Measurements from ENCODE around the gene AP5B1.

The AP5B1 gene

GRCh38 chr11:65814131-65814985 lies 33.6 kb upstream of the AP5B1 start:
- no peaks in the 10 kb centered on the region for H3K27me3 ChIP-seq (ENCODE audit: control insufficient read depth, insufficient read depth, low read length)
- no peak overlapping the region for H3K4me3 ChIP-seq (ENCODE audit: low read length)
- WGBS (ENCODE audit: insufficient coverage, insufficient read length) = no CpG with 5 or more reads among the region's 18 CpGs
- no peak overlapping the region for H3K27ac ChIP-seq (ENCODE audit: low read length)
- H3K36me3 ChIP-seq (ENCODE audit: control insufficient read depth, insufficient read depth, low read length) = no peaks in the 10 kb centered on the region
- DNase-seq (ENCODE audit: low read depth, low spot score) = no peak
- H3K9me3 ChIP-seq (ENCODE audit: control insufficient read depth, insufficient read depth, low read length) = no peaks in the 10 kb centered on the region
- H3K4me1 ChIP-seq (ENCODE audit: control insufficient read depth, insufficient read depth, low read length) = no peaks in the 10 kb centered on the region

GRCh38 chr11:65811764-65812475 lies 31.1 kb upstream of the AP5B1 start:
- H3K4me3 ChIP-seq (ENCODE audit: low read length) = no peak overlapping the region
- no peaks in the 10 kb centered on the region for H3K4me1 ChIP-seq (ENCODE audit: control insufficient read depth, insufficient read depth, low read length)
- H3K36me3 ChIP-seq (ENCODE audit: control insufficient read depth, insufficient read depth, low read length) = no peaks in the 10 kb centered on the region
- no peak for DNase-seq (ENCODE audit: low read depth, low spot score)
- no peaks in the 10 kb centered on the region for H3K9me3 ChIP-seq (ENCODE audit: control insufficient read depth, insufficient read depth, low read length)
- no peak overlapping the region for H3K27ac ChIP-seq (ENCODE audit: low read length)
- no peaks in the 10 kb centered on the region for H3K27me3 ChIP-seq (ENCODE audit: control insufficient read depth, insufficient read depth, low read length)
- no CpG with 5 or more reads among the region's 19 CpGs for WGBS (ENCODE audit: insufficient coverage, insufficient read length)

- WGBS (ENCODE audit: insufficient coverage, insufficient read length) = no CpG with 5 or more reads among the region's 23 CpGs
- Histone ChIP-seq H3K4me1 (ENCODE audit: control insufficient read depth, insufficient read depth, low read length) (no peaks in the 10 kb centered on the region), H3K27ac (ENCODE audit: low read length) (no peak overlapping the region), H3K9me3 (ENCODE audit: control insufficient read depth, insufficient read depth, low read length) (no peaks in the 10 kb centered on the region), H3K27me3 (ENCODE audit: control insufficient read depth, insufficient read depth, low read length) (no peaks in the 10 kb centered on the region), H3K36me3 (ENCODE audit: control insufficient read depth, insufficient read depth, low read length) (no peaks in the 10 kb centered on the region), H3K4me3 (ENCODE audit: low read length) (no peak overlapping the region)
- DNase-seq (ENCODE audit: low read depth, low spot score) = no peak
These were observed 29.5 kb upstream of the AP5B1 start for GRCh38 chr11:65810046-65810868.

- Histone ChIP-seq H3K9me3 (ENCODE audit: control insufficient read depth, insufficient read depth, low read length) (no peaks in the 10 kb centered on the region), H3K4me3 (ENCODE audit: low read length) (no peak overlapping the region), H3K27me3 (ENCODE audit: control insufficient read depth, insufficient read depth, low read length) (no peaks in the 10 kb centered on the region), H3K27ac (ENCODE audit: low read length) (no peak overlapping the region), H3K4me1 (ENCODE audit: control insufficient read depth, insufficient read depth, low read length) (no peaks in the 10 kb centered on the region), H3K36me3 (ENCODE audit: control insufficient read depth, insufficient read depth, low read length) (no peaks in the 10 kb centered on the region)
- WGBS (ENCODE audit: insufficient coverage, insufficient read length) = no CpG with 5 or more reads among the region's 9 CpGs
- DNase-seq (ENCODE audit: low read depth, low spot score) = no peak
These were observed 28.7 kb upstream of the AP5B1 start for GRCh38 chr11:65809496-65809895.

- Histone ChIP-seq H3K27ac (ENCODE audit: low read length) (no peak overlapping the region), H3K4me1 (ENCODE audit: control insufficient read depth, insufficient read depth, low read length) (0 out of 2 replicates have a peak, but pooled peaks cover 1% of the 10 kb centered on the region), H3K36me3 (ENCODE audit: control insufficient read depth, insufficient read depth, low read length) (no peaks in the 10 kb centered on the region), H3K9me3 (ENCODE audit: control insufficient read depth, insufficient read depth, low read length) (no peaks in the 10 kb centered on the region), H3K27me3 (ENCODE audit: control insufficient read depth, insufficient read depth, low read length) (no peaks in the 10 kb centered on the region), H3K4me3 (ENCODE audit: low read length) (no peak overlapping the region)
- no CpG with 5 or more reads among the region's 20 CpGs for WGBS (ENCODE audit: insufficient coverage, insufficient read length)
- no peak for DNase-seq (ENCODE audit: low read depth, low spot score)
These were observed 28.1 kb upstream of the AP5B1 start for GRCh38 chr11:65808744-65809341.

- no peak for DNase-seq (ENCODE audit: low read depth, low spot score)
- Histone ChIP-seq H3K27ac (ENCODE audit: low read length) (no peak overlapping the region), H3K4me1 (ENCODE audit: control insufficient read depth, insufficient read depth, low read length) (0 out of 2 replicates have a peak, but pooled peaks cover 3% of the 10 kb centered on the region), H3K36me3 (ENCODE audit: control insufficient read depth, insufficient read depth, low read length) (no peaks in the 10 kb centered on the region), H3K27me3 (ENCODE audit: control insufficient read depth, insufficient read depth, low read length) (no peaks in the 10 kb centered on the region), H3K4me3 (ENCODE audit: low read length) (no peak overlapping the region), H3K9me3 (ENCODE audit: control insufficient read depth, insufficient read depth, low read length) (no peaks in the 10 kb centered on the region)
- no CpG with 5 or more reads among the region's 6 CpGs for WGBS (ENCODE audit: insufficient coverage, insufficient read length)
These were observed 26.2 kb upstream of the AP5B1 start for GRCh38 chr11:65806979-65807378.

- WGBS (ENCODE audit: insufficient coverage, insufficient read length) = no CpG with 5 or more reads among the region's 21 CpGs
- H3K27me3 ChIP-seq (ENCODE audit: control insufficient read depth, insufficient read depth, low read length) = no peaks in the 10 kb centered on the region
These were observed 23.2 kb upstream of the AP5B1 start for GRCh38 chr11:65803797-65804492.

GRCh38 chr11:65802841-65803240 lies 22.1 kb upstream of the AP5B1 start:
- Histone ChIP-seq H3K9me3 (ENCODE audit: control insufficient read depth, insufficient read depth, low read length) (no peaks in the 10 kb centered on the region), H3K4me1 (ENCODE audit: control insufficient read depth, insufficient read depth, low read length) (peaks cover 9% of the 10 kb centered on the region), H3K27me3 (ENCODE audit: control insufficient read depth, insufficient read depth, low read length) (no peaks in the 10 kb centered on the region), H3K36me3 (ENCODE audit: control insufficient read depth, insufficient read depth, low read length) (no peaks in the 10 kb centered on the region), H3K27ac (ENCODE audit: low read length) (no peak overlapping the region), H3K4me3 (ENCODE audit: low read length) (no peak overlapping the region)
- whole genome bisulfite sequencing (ENCODE audit: insufficient coverage, insufficient read length) = no CpG with 5 or more reads among the region's 9 CpGs
- DNase-seq (ENCODE audit: low read depth, low spot score) = no peak

More at GRCh38 chr11:65803797-65804492, 23.2 kb upstream of the AP5B1 start:
- Histone ChIP-seq H3K36me3 (ENCODE audit: control insufficient read depth, insufficient read depth, low read length) (no peaks in the 10 kb centered on the region), H3K9me3 (ENCODE audit: control insufficient read depth, insufficient read depth, low read length) (no peaks in the 10 kb centered on the region), H3K27ac (ENCODE audit: low read length) (no peak overlapping the region), H3K4me3 (ENCODE audit: low read length) (no peak overlapping the region), H3K4me1 (ENCODE audit: control insufficient read depth, insufficient read depth, low read length) (peaks cover 6% of the 10 kb centered on the region; the same call in 1 of the 2 replicates)
- no peak for DNase-seq (ENCODE audit: low read depth, low spot score)

- H3K36me3 ChIP-seq (ENCODE audit: control insufficient read depth, insufficient read depth, low read length) = no peaks in the 10 kb centered on the region
- H3K4me3 ChIP-seq (ENCODE audit: low read length) = no peak overlapping the region
- H3K27ac ChIP-seq (ENCODE audit: low read length) = no peak overlapping the region
- H3K4me1 ChIP-seq (ENCODE audit: control insufficient read depth, insufficient read depth, low read length) = peaks cover 9% of the 10 kb centered on the region
- no peaks in the 10 kb centered on the region for H3K9me3 ChIP-seq (ENCODE audit: control insufficient read depth, insufficient read depth, low read length)
- DNase-seq (ENCODE audit: low read depth, low spot score) = no peak
- no peaks in the 10 kb centered on the region for H3K27me3 ChIP-seq (ENCODE audit: control insufficient read depth, insufficient read depth, low read length)
- WGBS (ENCODE audit: insufficient coverage, insufficient read length) = no CpG with 5 or more reads among the region's 18 CpGs
These were observed 20.6 kb upstream of the AP5B1 start for GRCh38 chr11:65801153-65801987.

Measured in iPS DF 6.9 (cell line).